ENCODE results near the gene TUBA1C. TPM values are rescaled to one million over a fixed set of nuclear protein-coding genes. Genes with fewer than 3 reads are reported as not detected.
A peak's percentile ranks its signal among the peaks of the same experiment; 100 is the strongest.
"Not testable (repeated sequence)": the region's sequence is repeated elsewhere in the genome, so short reads cannot be mapped to it uniquely, and the experiment has no call there.

The TUBA1C gene
- total and polyA plus RNA-seq, 5 donors = 34.2 to 106 (median 68.6) TPM

DNA sequence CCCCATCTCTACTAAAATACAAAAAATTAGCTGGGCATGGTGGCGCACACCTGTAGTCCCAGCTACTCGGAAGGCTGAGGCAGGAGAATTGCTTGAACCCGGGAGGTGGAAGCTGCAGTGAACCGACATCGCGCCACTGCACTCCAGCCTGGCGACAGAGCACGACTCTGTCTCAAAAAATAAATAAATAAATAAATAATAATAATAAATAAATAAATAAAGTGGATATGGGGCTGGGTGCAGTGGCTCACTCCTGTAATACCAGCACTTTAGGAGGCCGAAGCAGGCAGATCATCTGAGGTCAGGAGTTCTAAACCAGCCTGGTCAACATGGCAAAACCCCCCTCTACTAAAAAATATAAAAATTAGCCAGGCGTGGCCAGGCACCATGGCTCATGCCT is 52.2 kb downstream of the TUBA1C start:
- intact Hi-C loops (cut with DNase I); ATAC-seq; DNase-seq; H3K27ac ChIP-seq (ENCODE audit: low read length); H3K9me3 ChIP-seq (ENCODE audit: control insufficient read depth, low read length); H3K4me1 ChIP-seq (ENCODE audit: control insufficient read depth, insufficient read depth, low read length); H3K27me3 ChIP-seq (ENCODE audit: control insufficient read depth, insufficient read depth); H3K4me3 ChIP-seq (ENCODE audit: low read length): not testable (repeated sequence)
- 96% methylated on average over 10 of the region's 10 CpGs for WGBS

DNA sequence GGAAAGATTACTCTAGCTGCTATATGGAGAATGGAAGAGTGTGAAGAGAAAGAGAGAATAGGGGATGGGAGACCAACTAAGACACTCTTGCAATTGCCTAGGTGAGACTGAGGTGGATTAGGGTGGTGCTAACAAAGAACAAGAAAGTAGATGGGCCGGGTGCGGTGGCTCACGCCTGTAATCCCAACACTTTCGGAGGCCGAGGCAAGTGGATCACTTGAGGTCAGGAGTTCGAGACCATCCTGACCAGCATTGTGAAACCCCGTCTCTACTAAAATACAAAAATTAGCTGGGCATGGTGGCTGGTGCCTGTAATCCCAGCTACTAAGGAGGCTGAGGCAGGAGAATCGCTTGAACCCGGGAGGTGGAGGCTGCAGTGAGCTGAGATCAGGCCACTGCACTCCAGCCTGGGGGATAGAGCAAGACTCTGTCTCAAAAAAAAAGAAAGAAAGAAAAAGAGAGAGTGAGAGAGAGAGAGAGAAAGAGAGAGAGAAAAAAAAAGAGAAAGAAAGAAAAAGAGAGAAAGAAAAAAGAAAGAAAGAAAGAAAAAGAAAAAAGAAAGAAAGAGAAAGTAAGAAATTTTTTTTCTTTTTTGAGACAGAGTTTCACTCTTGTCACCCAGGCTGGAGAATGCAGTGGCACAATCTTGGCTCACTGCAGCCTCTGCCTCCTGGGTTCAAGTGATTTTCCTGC is 55.7 kb downstream of the TUBA1C start:
- H3K4me1 ChIP-seq (ENCODE audit: control insufficient read depth, insufficient read depth, low read length); intact Hi-C loops (cut with DNase I); H3K4me3 ChIP-seq (ENCODE audit: low read length); ATAC-seq; H3K27ac ChIP-seq (ENCODE audit: low read length); H3K27me3 ChIP-seq (ENCODE audit: control insufficient read depth, insufficient read depth); DNase-seq; H3K9me3 ChIP-seq (ENCODE audit: control insufficient read depth, low read length): not testable (repeated sequence)
- WGBS = 94% methylated on average over 9 of the region's 9 CpGs

DNA sequence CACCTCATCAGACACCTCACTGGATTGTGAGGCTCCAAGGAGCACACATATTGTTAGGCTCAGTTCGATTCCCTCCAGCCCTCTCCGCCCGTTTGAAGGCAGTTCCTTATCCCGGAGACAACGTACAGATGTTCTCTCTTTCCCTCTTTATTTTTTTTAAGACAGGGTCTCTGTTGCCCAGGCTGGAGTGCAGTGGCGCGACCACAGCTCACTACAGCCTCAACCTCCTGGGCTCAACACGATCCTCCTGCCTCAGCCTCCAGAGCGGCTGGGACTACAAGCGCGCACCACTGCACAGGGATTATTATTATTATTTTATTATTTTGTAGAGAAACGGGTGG is 57.5 kb downstream of the TUBA1C start:
- ATAC-seq (no peak), DNase-seq (no peak)
- peak overlapping the region; percentile 78 for H3K4me3 ChIP-seq (ENCODE audit: low read length)
- no peaks in the 10 kb centered on the region for H3K4me1 ChIP-seq (ENCODE audit: control insufficient read depth, insufficient read depth, low read length)
- intact Hi-C loops (cut with DNase I) = no loop called here
- H3K27ac ChIP-seq (ENCODE audit: low read length) = no peak overlapping the region
- H3K9me3 ChIP-seq (ENCODE audit: control insufficient read depth, low read length) = no peaks in the 10 kb centered on the region
- no peaks in the 10 kb centered on the region for H3K27me3 ChIP-seq (ENCODE audit: control insufficient read depth, insufficient read depth)
- 44% methylated on average over 12 of the region's 12 CpGs for WGBS

DNA sequence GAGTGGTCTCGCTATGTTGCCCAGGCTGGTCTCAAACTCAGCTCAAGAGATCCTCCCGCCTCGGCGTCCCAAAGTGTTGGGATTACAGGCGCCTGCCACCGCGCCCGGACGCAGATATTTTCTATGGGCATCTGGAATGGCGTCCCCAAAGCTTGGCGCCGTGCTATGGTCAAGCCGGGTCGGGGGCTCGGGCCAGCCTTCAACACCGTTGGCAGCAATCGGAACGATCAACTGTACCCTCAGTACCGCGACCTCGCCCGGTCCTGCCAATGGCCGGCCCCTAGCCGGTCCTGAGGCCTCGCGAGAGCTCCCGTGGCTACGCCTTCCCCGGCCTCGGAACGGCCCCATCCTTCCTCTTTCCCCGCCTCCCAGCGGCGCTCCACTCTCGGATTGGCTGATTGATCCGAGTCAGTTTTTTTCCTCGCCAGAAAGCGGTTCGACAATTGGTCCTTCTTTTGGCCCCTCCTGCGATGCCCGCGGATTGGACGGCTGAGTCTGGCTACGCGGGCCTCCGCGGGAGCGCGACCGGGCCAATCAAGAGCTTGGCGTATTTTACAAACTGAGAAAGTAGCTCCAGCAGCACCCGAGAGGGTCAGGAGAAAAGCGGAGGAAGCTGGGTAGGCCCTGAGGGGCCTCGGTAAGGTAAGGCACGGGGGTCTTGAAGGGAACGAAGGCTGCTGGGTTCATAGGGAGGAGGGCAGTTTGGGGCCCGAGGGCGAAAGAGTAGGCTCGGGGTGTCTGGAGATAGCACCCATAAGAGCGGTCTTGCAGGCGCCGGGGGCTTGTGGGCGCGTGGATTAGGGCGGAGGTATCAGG is 58.0 kb downstream of the TUBA1C start, which contains the start of gene TROAP:
Gene TROAP (plus strand): TSS at position 548 of the 816 bp plus-strand sequence. CDS start 354 bp downstream, outside the sequence.
- ATAC-seq = peak; percentile 100
- no peaks in the 10 kb centered on the region for H3K9me3 ChIP-seq (ENCODE audit: control insufficient read depth, low read length)
- WGBS = under 1% methylated on average over 65 of the region's 65 CpGs
- peak; percentile 98 to 99 (median 98) for DNase-seq
- H3K4me3 ChIP-seq (ENCODE audit: low read length) = peak within 1 kb of the TSS; percentile 78
- H3K27me3 ChIP-seq (ENCODE audit: control insufficient read depth, insufficient read depth) = no peaks in the 10 kb centered on the region
- intact Hi-C loops (cut with DNase I) = no loop called here
- no peaks in the 10 kb centered on the region for H3K4me1 ChIP-seq (ENCODE audit: control insufficient read depth, insufficient read depth, low read length)
- H3K27ac ChIP-seq (ENCODE audit: low read length) = no peak within 1 kb of the TSS

DNA sequence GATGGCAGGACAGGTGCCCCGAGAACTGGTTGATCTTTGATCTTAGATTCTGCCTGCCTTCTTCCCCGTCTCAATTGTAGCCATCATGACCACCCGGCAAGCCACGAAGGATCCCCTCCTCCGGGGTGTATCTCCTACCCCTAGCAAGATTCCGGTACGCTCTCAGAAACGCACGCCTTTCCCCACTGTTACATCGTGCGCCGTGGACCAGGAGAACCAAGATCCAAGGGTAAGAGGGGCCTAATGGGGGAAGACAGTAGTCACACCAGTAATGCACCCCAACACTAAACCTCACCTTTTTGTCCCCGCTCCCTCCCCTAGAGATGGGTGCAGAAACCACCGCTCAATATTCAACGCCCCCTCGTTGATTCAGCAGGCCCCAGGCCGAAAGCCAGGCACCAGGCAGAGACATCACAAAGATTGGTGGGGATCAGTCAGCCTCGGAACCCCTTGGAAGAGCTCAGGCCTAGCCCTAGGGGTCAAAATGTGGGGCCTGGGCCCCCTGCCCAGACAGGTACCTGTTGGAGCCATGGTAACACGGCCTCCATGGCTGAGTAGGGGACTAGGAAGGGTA is 58.7 kb downstream of the TUBA1C start:
- WGBS = 12% methylated on average over 19 of the region's 19 CpGs
- intact Hi-C loops (cut with DNase I) = no loop called here
- no peak for ATAC-seq
- no peaks in the 10 kb centered on the region for H3K9me3 ChIP-seq (ENCODE audit: control insufficient read depth, low read length)
- DNase-seq = peak in 1 of 3 donors; percentile 33
- no peak overlapping the region for H3K27ac ChIP-seq (ENCODE audit: low read length)
- H3K27me3 ChIP-seq (ENCODE audit: control insufficient read depth, insufficient read depth) = no peaks in the 10 kb centered on the region
- H3K4me1 ChIP-seq (ENCODE audit: control insufficient read depth, insufficient read depth, low read length) = no peaks in the 10 kb centered on the region
- H3K4me3 ChIP-seq (ENCODE audit: low read length) = peak overlapping the region; percentile 40

Other genes with a start within 250 kb of the TUBA1C start
- 10 to 100 TPM; 65.7 to 88.9 (median 80.7) TPM for gene PRKAG1, start 246.3 kb upstream of the TUBA1C start, total RNA-seq
- gene PRKAG1, start 246.3 kb upstream of the TUBA1C start, polyA plus RNA-seq = 72.4 TPM
- 10 to 100 TPM; 38.8 to 53.5 (median 46.2) TPM for gene KMT2D, start 204.3 kb upstream of the TUBA1C start, total RNA-seq
- 43.1 TPM for gene KMT2D, start 204.3 kb upstream of the TUBA1C start, polyA plus RNA-seq
- gene RHEBL1, start 195.1 kb upstream of the TUBA1C start, total RNA-seq = under 1 TPM in 2 of 4 donors, not detected in 2; 0.21 to 0.31 TPM
- gene RHEBL1, start 195.1 kb upstream of the TUBA1C start, polyA plus RNA-seq = 0.59 TPM
- gene DHH, start 170.3 kb upstream of the TUBA1C start, total RNA-seq = 1 to 10 TPM in 1 of 4 donors, under 1 TPM in 3; 0.35 to 1.7 (median 0.68) TPM
- gene DHH, start 170.3 kb upstream of the TUBA1C start, polyA plus RNA-seq = 0.54 TPM
- 10 to 100 TPM; 26.7 to 45.3 (median 34.6) TPM for gene LMBR1L, start 154.2 kb upstream of the TUBA1C start, total RNA-seq
- gene LMBR1L, start 154.2 kb upstream of the TUBA1C start, polyA plus RNA-seq = 25.6 TPM
- 100 to 1,000 TPM; 170 to 515 (median 413) TPM for gene TUBA1B, start 133.7 kb upstream of the TUBA1C start, total RNA-seq
- 395 TPM for gene TUBA1B, start 133.7 kb upstream of the TUBA1C start, polyA plus RNA-seq
- gene TUBA1A, start 76.0 kb upstream of the TUBA1C start, total RNA-seq = 100 to 1,000 TPM in 2 of 4 donors, 10 to 100 TPM in 2; 75.6 to 136 (median 112) TPM
- gene TUBA1A, start 76.0 kb upstream of the TUBA1C start, polyA plus RNA-seq = 149 TPM
- 1 to 10 TPM in 1 of 4 donors, under 1 TPM in 3; 0.57 to 1.8 (median 0.94) TPM for gene PRPH, start 30.1 kb downstream of the TUBA1C start, total RNA-seq
- 2.0 TPM for gene PRPH, start 30.1 kb downstream of the TUBA1C start, polyA plus RNA-seq
- 1 to 10 TPM in 1 of 4 donors, under 1 TPM in 2, not detected in 1; 0.65 to 1.7 (median 0.93) TPM for gene TROAP, start 58.2 kb downstream of the TUBA1C start, total RNA-seq
- 0.25 TPM for gene TROAP, start 58.2 kb downstream of the TUBA1C start, polyA plus RNA-seq
- not detected for gene C1QL4, start 72.1 kb downstream of the TUBA1C start, total RNA-seq
- not detected for gene C1QL4, start 72.1 kb downstream of the TUBA1C start, polyA plus RNA-seq
- under 1 TPM; 0.24 to 0.86 (median 0.44) TPM for gene DNAJC22, start 81.8 kb downstream of the TUBA1C start, total RNA-seq
- 0.09 TPM for gene DNAJC22, start 81.8 kb downstream of the TUBA1C start, polyA plus RNA-seq
- gene SPATS2, start 102.4 kb downstream of the TUBA1C start, total RNA-seq = 10 to 100 TPM in 1 of 4 donors, 1 to 10 TPM in 3; 8.4 to 10.3 (median 9.1) TPM
- 5.5 TPM for gene SPATS2, start 102.4 kb downstream of the TUBA1C start, polyA plus RNA-seq

All from right cardiac atrium (tissue), 5 donors.